ENCODE results near the gene NAXD.

DNA sequence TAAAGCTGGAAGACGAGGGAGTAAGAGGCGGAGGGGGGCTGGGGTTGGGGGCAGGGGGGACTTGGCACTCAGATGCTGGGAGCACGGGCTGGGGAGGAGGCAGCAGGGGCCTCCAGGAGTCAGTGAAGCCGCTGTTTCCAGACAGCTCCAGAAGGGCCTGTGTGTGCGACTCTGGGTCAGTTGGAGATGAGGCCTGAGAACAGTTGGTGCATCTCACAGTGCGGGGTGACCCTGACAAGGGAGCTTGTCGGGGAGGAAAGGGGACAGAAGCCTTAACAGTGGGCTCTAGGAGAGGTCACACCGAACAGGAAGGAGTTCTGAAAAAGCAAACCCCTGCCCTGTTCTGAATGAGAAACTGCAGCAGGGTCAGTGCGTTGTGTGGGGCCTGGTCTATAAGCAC is 11.2 kb downstream of the NAXD start:
- TF ChIP-seq ISL1 (CRISPR knock-in tag; IDR thresholded peaks at IDR 0.05), result no peak
- no peak for TF ChIP-seq BACH2 (CRISPR knock-in tag; IDR thresholded peaks at IDR 0.05; ENCODE audit: borderline replicate concordance)
- no peak for TF ChIP-seq ESRRG (CRISPR knock-in tag; IDR thresholded peaks at IDR 0.05)
- no peak for TF ChIP-seq CSDC2 (CRISPR knock-in tag; IDR thresholded peaks at IDR 0.05)
- TF ChIP-seq, protein P1, sequence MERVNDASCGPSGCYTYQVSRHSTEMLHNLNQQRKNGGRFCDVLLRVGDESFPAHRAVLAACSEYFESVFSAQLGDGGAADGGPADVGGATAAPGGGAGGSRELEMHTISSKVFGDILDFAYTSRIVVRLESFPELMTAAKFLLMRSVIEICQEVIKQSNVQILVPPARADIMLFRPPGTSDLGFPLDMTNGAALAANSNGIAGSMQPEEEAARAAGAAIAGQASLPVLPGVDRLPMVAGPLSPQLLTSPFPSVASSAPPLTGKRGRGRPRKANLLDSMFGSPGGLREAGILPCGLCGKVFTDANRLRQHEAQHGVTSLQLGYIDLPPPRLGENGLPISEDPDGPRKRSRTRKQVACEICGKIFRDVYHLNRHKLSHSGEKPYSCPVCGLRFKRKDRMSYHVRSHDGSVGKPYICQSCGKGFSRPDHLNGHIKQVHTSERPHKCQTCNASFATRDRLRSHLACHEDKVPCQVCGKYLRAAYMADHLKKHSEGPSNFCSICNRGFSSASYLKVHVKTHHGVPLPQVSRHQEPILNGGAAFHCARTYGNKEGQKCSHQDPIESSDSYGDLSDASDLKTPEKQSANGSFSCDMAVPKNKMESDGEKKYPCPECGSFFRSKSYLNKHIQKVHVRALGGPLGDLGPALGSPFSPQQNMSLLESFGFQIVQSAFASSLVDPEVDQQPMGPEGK (CRISPR knock-in tag; IDR thresholded peaks at IDR 0.05; ENCODE audit: borderline replicate concordance), result no peak
- TF ChIP-seq ZFP3 (CRISPR knock-in tag; IDR thresholded peaks at IDR 0.05), result no peak
- TF ChIP-seq ZNF70 (CRISPR knock-in tag; IDR thresholded peaks at IDR 0.05), result no peak
- no peak for TF ChIP-seq OSR1 (CRISPR knock-in tag; IDR thresholded peaks at IDR 0.05)
- TF ChIP-seq ZC3H10 (CRISPR knock-in tag; IDR thresholded peaks at IDR 0.05), result no peak

Data from SK-N-SH treated with all-trans-retinoic acid at 6 μM for 48 hours (cell line).